ENCODE results near the gene RALGPS1.

- no peak for TF ChIP-seq POLR2A (IDR thresholded peaks at IDR 0.05; ENCODE audit: low read depth)
- no peak for TF ChIP-seq CTCF (IDR thresholded peaks at IDR 0.05)
These were observed 250.5 kb downstream of the RALGPS1 start for GRCh38 chr9:127165116-127165515.
